ENCODE measurements around the gene ARHGAP40.

ARHGAP40 gene

GRCh38 chr20:38599410-38599882, 2.2 kb upstream of the ARHGAP40 start:
- no peak for TF ChIP-seq CTCF (IDR thresholded peaks at IDR 0.05; ENCODE audit: low read depth, low read length)
- no peak overlapping the region for H3K4me3 ChIP-seq (ENCODE audit: low read depth, low read length)

GRCh38 chr20:38600057-38600456, 1.6 kb upstream of the ARHGAP40 start:
- no peak overlapping the region for H3K4me3 ChIP-seq (ENCODE audit: low read depth, low read length)
- no peak for TF ChIP-seq CTCF (IDR thresholded peaks at IDR 0.05; ENCODE audit: low read depth, low read length)

- TF ChIP-seq CTCF (IDR thresholded peaks at IDR 0.05; ENCODE audit: low read depth, low read length) = no peak
- no peak overlapping the region for H3K4me3 ChIP-seq (ENCODE audit: low read depth, low read length)
Measured at GRCh38 chr20:38602185-38602581, 574 bp downstream of the ARHGAP40 start.

- TF ChIP-seq CTCF (IDR thresholded peaks at IDR 0.05; ENCODE audit: low read depth, low read length) = no peak
- H3K4me3 ChIP-seq (ENCODE audit: low read depth, low read length) = no peak overlapping the region
Measured at GRCh38 chr20:38603286-38603685, 1.7 kb downstream of the ARHGAP40 start.

- H3K4me3 ChIP-seq (ENCODE audit: low read depth, low read length) = no peak overlapping the region
- TF ChIP-seq CTCF (IDR thresholded peaks at IDR 0.05; ENCODE audit: low read depth, low read length) = no peak
Measured at GRCh38 chr20:38604873-38605303, 3.3 kb downstream of the ARHGAP40 start.

GRCh38 chr20:38607351-38607750, 5.7 kb downstream of the ARHGAP40 start:
- no peak for TF ChIP-seq CTCF (IDR thresholded peaks at IDR 0.05; ENCODE audit: low read depth, low read length)
- no peak overlapping the region for H3K4me3 ChIP-seq (ENCODE audit: low read depth, low read length)

- no peak for TF ChIP-seq CTCF (IDR thresholded peaks at IDR 0.05; ENCODE audit: low read depth, low read length)
Measured at GRCh38 chr20:38608188-38608587, 6.6 kb downstream of the ARHGAP40 start.

More at GRCh38 chr20:38608188-38608587, 6.6 kb downstream of the ARHGAP40 start:
- H3K4me3 ChIP-seq (ENCODE audit: low read depth, low read length) = no peak overlapping the region

Measured in WI38 (cell line).